Suppressor macrophage treated with lipopolysaccharide for 1 hour (primary cell): Measurements from ENCODE around the gene ATXN7L3B.

Experiments
- DNase-seq, 3 donors: peaks; one replicate each; pipeline ENCODE4 v3.0.0-alpha.2; 2020 to 2022

The ATXN7L3B gene

GRCh38 chr12:74552201-74552600 is 14.6 kb downstream of the ATXN7L3B start:
- no peak for DNase-seq

GRCh38 chr12:74559728-74560127 is 22.1 kb downstream of the ATXN7L3B start:
- no peak for DNase-seq

GRCh38 chr12:74563927-74564326 is 26.3 kb downstream of the ATXN7L3B start:
- peak in 2 of 3 donors; percentile 10 to 22 for DNase-seq

GRCh38 chr12:74578486-74578885 is 40.9 kb downstream of the ATXN7L3B start:
- DNase-seq: no peak

- no peak for DNase-seq
Observed at GRCh38 chr12:74579446-74579845, 41.8 kb downstream of the ATXN7L3B start.

- DNase-seq: no peak
Observed at GRCh38 chr12:74579981-74580380, 42.3 kb downstream of the ATXN7L3B start.

GRCh38 chr12:74581439-74581838 is 43.8 kb downstream of the ATXN7L3B start:
- DNase-seq: no peak

GRCh38 chr12:74584483-74585062 is 46.9 kb downstream of the ATXN7L3B start:
- no peak for DNase-seq

- DNase-seq: no peak
Observed at GRCh38 chr12:74586251-74586650, 48.6 kb downstream of the ATXN7L3B start.
